Loucy (cell line): ENCODE results near the gene ROBO1.

Experiments
- H2AFZ ChIP-seq: fragments of 200-600 bp; sonication (generic); 2 replicates; pipeline ENCODE4 v1.6.0; 2016; ENCODE audit warnings: antibody characterized with exemption, mild to moderate bottlenecking, low read length, moderate library complexity
- H3F3A ChIP-seq: fragments of 200-600 bp; 2 replicates; pipeline ENCODE4 v1.6.0; 2016; ENCODE audit warnings: antibody characterized with exemption, low read depth, mild to moderate bottlenecking
- H3K27me3 ChIP-seq: fragments of 200-600 bp; sonication (generic); 2 replicates; pipeline ENCODE4 v1.6.1; 2014; ENCODE audit warnings: low read length, mild to moderate bottlenecking; ENCODE audit not compliant: insufficient read depth, poor library complexity, severe bottlenecking
- H3K36me3 ChIP-seq: fragments of 200-600 bp; sonication (generic); 2 replicates; pipeline ENCODE4 v1.6.1; 2016; ENCODE audit warnings: low read length; ENCODE audit not compliant: insufficient read depth
- H3K4me1 ChIP-seq: fragments of 200-600 bp; sonication (generic); 2 replicates; pipeline ENCODE4 v1.5.1; 2014; ENCODE audit warnings: low read length, mild to moderate bottlenecking; ENCODE audit not compliant: insufficient read depth, poor library complexity, severe bottlenecking
- H3K4me2 ChIP-seq: fragments of 200-600 bp; sonication (generic); 2 replicates; pipeline ENCODE4 v1.6.0; 2014; ENCODE audit warnings: antibody characterized with exemption, low read length, low read depth, mild to moderate bottlenecking; ENCODE audit not compliant: poor library complexity, severe bottlenecking
- H3K4me3 ChIP-seq: fragments of 200-600 bp; sonication (generic); 2 replicates; pipeline ENCODE4 v1.5.1; 2014; ENCODE audit warnings: low read length, mild to moderate bottlenecking, mixed read lengths; ENCODE audit not compliant: poor library complexity, severe bottlenecking
- H3K79me2 ChIP-seq: fragments of 200-600 bp; sonication (generic); 2 replicates; pipeline ENCODE4 v1.6.1; 2014; ENCODE audit warnings: low read length; ENCODE audit not compliant: insufficient read depth
- H3K9ac ChIP-seq: fragments of 200-600 bp; sonication (generic); 2 replicates; pipeline ENCODE4 v1.6.0; 2014; ENCODE audit warnings: mild to moderate bottlenecking, low read depth, low read length, moderate library complexity; ENCODE audit not compliant: poor library complexity, severe bottlenecking
- H3K9me2 ChIP-seq: fragments of 200-600 bp; sonication (generic); replicated peaks from 2 replicates; pipeline ENCODE4 v1.6.1; 2016; ENCODE audit warnings: low read depth, low read length, mixed read lengths
- H3K9me3 ChIP-seq: fragments of 200-600 bp; sonication (generic); 2 replicates; pipeline ENCODE4 v1.6.1; 2014; ENCODE audit warnings: mild to moderate bottlenecking, antibody characterized with exemption, low read length, low read depth; ENCODE audit not compliant: insufficient read depth
- H4K20me1 ChIP-seq: fragments of 200-600 bp; sonication (generic); 2 replicates; pipeline ENCODE4 v1.6.0; 2014; ENCODE audit warnings: antibody characterized with exemption, low read length, mild to moderate bottlenecking; ENCODE audit not compliant: insufficient read depth, poor library complexity, severe bottlenecking
- CTCF ChIP-seq: fragments of 200-600 bp; sonication (generic); conservative IDR thresholded peaks from 2 replicates; pipeline ENCODE4 v1.5.1; 2014; ENCODE audit warnings: mild to moderate bottlenecking, antibody characterized with exemption, low read length
- EZH2phosphoT487 ChIP-seq: fragments of 200-600 bp; IDR thresholded peaks from 2 replicates; pipeline ENCODE4 v1.6.1; 2018; ENCODE audit warnings: antibody characterized with exemption, mild to moderate bottlenecking, moderate library complexity, borderline replicate concordance

Gene ROBO1

GRCh38 chr3:79765911-79766310 lies 1.9 kb downstream of the ROBO1 start:
- no peaks in the 10 kb centered on the region for H3K9me2 ChIP-seq
- H3F3A ChIP-seq = no peaks in the 10 kb centered on the region
- H2AFZ ChIP-seq = no peak overlapping the region
- H3K4me2 ChIP-seq = no peak overlapping the region
- no peak overlapping the region for H3K9ac ChIP-seq
- TF ChIP-seq CTCF = no peak
- no peak for TF ChIP-seq EZH2phosphoT487
- H3K4me1 ChIP-seq = no peaks in the 10 kb centered on the region
- H4K20me1 ChIP-seq = no peaks in the 10 kb centered on the region
- H3K4me3 ChIP-seq = no peak overlapping the region
- H3K79me2 ChIP-seq = no peaks in the 10 kb centered on the region
- no peaks in the 10 kb centered on the region for H3K27me3 ChIP-seq
- H3K36me3 ChIP-seq = no peaks in the 10 kb centered on the region
- peaks cover 5% of the 10 kb centered on the region; the same call in 1 of the 2 replicates for H3K9me3 ChIP-seq

GRCh38 chr3:79761441-79761840 lies 6.4 kb downstream of the ROBO1 start:
- no peak overlapping the region for H2AFZ ChIP-seq
- no peaks in the 10 kb centered on the region for H3K27me3 ChIP-seq
- TF ChIP-seq EZH2phosphoT487 (no peak), CTCF (no peak)
- H3F3A ChIP-seq = no peaks in the 10 kb centered on the region
- no peak overlapping the region for H3K4me3 ChIP-seq
- H3K36me3 ChIP-seq = no peaks in the 10 kb centered on the region
- H3K4me2 ChIP-seq = no peak overlapping the region
- no peaks in the 10 kb centered on the region for H4K20me1 ChIP-seq
- peaks cover 5% of the 10 kb centered on the region; the same call in 1 of the 2 replicates for H3K9me3 ChIP-seq
- no peaks in the 10 kb centered on the region for H3K4me1 ChIP-seq
- no peak overlapping the region for H3K9ac ChIP-seq
- H3K9me2 ChIP-seq = no peaks in the 10 kb centered on the region
- H3K79me2 ChIP-seq = no peaks in the 10 kb centered on the region

GRCh38 chr3:79751703-79752102 lies 16.1 kb downstream of the ROBO1 start:
- H3K79me2 ChIP-seq = no peaks in the 10 kb centered on the region
- H3K36me3 ChIP-seq = no peaks in the 10 kb centered on the region
- H3K4me3 ChIP-seq = no peak overlapping the region
- 0 out of 2 replicates have a peak, but pooled peaks cover 3% of the 10 kb centered on the region for H3K9me2 ChIP-seq
- no peaks in the 10 kb centered on the region for H3K9me3 ChIP-seq
- no peaks in the 10 kb centered on the region for H3F3A ChIP-seq
- TF ChIP-seq CTCF = no peak
- TF ChIP-seq EZH2phosphoT487 = no peak
- H3K27me3 ChIP-seq = no peaks in the 10 kb centered on the region
- H3K4me2 ChIP-seq = no peak overlapping the region
- no peaks in the 10 kb centered on the region for H4K20me1 ChIP-seq
- H2AFZ ChIP-seq = no peak overlapping the region
- no peak overlapping the region for H3K9ac ChIP-seq
- no peaks in the 10 kb centered on the region for H3K4me1 ChIP-seq
